Glomerular visceral epithelial cell (primary cell): ENCODE data around the gene ERBB2.
"Not testable (repeated sequence)": the region's sequence is repeated elsewhere in the genome, so short reads cannot be mapped to it uniquely, and the experiment has no call there.

Experiments
- DNase-seq: peaks from one replicate; pipeline ENCODE4 v3.0.0-alpha.2; 2016; ENCODE audit errors: extremely low spot score

Gene ERBB2

DNA sequence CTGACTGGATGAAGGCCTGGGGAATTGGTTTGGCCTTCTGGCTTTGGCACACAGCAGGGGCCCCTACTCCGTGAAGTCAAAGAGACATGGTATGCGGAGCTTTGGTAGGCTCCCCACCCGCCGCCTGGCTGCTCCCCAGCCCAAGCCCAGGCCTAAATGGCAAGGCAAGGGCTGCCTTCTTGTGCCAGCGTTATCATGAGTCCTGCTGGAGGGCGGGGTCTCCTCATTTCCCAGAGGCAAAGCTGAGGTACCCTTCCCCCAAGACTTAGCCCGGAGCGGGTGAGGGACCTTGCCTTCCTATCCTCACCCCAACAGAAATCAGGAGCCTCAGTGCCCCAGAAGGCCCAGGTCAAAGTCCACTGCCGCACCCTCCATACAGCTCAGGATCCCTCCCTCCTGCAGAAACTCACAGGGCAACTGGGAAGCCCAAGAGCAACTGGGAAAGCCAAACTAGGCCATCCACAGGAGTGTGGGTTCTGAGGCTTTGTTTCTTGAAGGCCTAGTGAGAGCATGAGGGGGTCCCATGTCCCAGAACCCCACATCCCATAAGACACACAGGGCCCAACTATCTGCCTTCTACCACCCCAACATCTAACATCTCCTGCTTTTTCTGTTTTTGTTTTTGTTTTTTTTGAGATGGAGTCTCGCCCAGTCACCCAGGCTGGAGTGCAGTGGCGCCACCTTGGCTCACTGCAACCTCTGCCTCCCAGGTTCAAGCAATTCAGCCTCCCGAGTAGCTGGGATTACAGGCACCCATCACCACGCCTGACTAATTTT, 21.3 kb upstream of the ERBB2 start:
- DNase-seq, result no peak

DNA sequence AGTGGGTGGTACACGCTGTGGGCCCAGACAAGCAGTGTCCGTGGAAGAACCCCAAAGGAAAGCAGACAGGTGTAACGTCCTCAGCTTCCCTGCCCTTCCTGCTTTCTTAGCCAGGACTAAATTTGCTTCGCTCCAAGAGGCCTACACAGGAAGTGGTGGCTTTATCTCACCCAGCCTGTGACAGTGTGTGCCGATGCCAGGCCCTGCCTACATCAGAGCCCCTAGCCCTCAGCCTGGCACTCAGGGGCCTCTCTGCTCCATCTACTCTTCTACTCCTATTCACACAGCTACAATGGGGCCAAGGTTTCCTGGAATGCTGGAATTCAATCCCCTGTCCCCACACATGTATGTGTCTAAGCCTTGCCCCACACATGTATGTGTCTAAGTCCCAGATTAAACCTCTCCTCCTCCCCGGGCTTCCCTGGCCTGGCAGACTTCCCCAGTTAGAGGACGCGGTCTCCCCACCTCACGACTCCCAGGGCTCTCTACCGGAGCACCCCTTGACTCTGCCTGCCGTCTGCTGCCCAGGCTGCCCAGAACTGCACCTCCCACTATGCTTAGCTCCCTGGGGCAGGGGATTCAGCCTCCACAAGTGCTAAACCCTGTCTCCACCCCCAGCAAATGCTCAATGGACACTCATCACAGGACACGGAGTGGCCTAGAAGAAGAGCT, 20.2 kb upstream of the ERBB2 start:
- no peak for DNase-seq

DNA sequence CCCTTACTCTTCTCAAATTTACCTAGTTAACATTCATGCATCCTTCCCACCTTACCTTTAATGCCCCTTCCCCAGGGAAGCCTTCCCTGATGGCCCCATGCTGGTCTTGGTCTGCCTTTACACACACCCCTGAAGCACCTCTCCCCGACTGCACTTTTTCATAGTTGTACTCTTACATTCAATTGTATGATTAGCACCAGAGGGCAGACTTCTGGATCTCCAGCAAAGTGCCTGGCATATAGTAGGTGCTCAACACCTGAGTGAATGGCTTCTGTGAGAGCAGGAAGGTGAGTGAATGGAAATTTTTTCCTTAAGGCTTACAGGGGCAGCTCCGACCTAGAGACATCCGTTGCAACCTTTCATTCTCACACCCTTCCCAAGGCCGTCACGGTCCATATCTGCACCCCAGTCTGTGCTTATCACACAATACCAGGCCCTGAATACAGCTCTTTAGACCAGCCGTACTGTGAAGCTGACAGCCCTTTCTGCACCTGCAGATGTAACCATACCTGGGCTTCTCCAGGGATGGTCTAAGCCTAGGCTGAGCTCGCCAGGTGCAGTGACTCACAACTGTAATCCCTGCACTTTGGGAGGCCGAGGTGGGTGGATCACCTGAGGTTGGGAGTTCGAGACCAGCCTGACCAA, 16.4 kb upstream of the ERBB2 start:
- no peak for DNase-seq

DNA sequence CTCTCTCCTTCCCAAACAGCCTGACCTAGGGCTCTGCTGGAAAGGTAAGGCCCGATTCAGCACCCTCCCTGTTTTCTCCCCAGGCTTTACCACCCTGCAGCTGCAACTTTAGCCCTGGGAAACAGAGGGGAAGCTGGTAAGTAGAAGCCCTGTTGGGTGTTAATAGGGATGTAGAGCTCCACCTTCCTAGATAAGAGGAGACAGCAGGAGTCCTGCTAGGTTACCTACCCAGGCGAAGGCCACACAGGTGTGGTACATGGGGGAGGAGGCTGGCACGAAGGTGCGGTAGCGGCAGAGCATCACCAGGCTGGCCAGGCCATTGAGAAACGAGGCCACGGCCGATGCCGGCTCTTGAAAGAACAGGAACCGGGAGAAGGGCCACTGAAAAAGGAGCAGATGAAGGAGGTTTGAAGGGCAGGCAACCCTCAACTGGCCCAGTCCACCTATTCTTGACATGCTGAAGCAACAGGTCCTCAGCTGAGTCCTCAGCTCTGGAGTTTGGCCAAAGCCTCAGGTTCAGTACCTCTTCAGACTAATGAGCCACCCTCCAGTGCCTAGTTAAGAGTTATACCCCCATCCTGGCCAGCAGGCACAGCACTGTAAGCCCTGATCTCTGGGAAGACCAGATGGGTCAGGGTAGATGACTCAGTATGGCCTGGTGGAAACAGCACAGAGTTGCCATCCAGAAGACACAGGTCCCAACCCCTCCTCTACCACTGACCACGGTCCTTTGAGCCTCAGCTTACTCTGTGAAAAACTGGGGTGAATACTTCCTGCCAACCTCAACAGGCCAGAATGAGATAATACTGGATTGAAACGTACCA, 15.3 kb upstream of the ERBB2 start:
- DNase-seq, result no peak

DNA sequence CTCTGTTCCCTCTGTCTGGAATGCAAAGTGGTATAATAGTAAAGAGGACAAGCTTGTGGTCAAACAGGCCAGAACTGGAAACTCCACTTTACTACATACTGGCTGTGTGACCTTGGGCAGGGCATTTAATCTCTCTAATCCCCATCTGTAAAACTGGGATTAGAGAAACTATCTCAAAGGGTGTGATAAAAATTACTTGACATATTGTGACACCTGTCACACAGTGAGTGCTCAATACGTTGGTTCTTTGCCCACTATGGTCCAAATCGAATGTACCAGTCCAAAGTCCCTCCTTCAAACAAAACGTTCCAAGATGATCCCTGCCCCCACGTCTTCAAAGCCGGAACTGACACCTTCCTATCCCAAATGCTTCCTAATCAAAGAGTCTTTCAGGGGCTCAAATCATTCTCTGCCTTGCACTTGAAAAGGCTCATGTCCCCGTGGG, 12.7 kb upstream of the ERBB2 start:
- no peak for DNase-seq

DNA sequence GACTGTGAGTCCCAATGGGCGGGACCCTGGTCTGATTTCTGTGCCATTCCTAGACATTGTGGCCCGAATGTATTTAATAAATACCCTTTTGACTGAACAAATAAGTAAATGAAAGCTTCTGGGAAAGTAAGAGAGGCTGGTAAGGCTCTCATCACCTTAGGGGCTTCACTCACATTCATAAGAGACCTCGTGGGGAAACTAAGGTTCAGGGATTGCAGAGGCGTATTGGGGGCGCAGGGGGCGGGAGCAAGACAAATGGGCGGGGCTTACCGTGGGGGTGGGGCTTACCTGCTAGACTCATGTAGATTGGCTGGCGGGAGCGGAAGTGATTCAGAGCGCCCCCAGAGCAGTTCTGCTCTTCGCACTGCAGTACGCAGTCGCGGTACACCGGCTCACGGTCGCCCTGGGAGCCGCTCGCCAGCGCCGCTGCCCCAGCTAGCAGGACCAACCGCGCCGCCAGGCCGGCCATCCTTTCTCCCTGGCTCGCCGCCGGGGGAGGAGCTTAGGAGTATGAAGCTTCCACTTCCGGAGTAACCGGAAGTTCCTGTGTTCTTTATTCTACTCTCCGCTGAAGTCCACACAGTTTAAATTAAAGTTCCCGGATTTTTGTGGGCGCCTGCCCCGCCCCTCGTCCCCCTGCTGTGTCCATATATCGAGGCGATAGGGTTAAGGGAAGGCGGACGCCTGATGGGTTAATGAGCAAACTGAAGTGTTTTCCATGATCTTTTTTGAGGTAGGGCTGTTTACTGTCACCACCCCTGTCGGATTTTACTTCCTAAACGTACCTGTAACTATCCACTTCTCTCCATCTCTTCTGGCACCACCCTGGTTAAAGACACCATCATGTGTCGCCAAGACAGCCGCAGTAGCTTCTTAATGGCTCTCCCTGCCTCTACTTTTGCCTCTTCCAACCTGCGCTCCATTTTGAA, 12.1 kb upstream of the ERBB2 start, which contains the start of gene PGAP3:
Gene PGAP3, minus strand, starts transcription at position 512 of the 929 bp plus-strand sequence. Its CDS starts 43 bp downstream, at position 469.
- DNase-seq, result peak; percentile 90

DNA sequence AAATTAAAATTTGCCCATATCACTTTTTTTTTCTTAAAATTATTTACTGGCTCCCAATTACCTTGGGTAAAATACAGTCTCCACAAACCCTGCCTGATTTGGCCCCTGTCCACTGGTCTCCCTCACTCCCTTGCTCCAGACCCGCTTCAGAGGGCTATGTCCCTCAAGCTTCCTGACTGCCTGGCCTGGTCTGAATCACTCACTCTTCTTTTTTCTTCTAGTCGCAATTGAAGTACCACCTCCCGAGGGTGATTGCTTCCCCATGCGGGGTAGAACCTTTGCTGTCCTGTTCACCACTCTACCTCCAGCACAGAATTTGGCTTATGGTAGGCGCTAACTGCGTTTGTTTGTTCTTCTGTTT, 11.4 kb upstream of the ERBB2 start:
- no peak for DNase-seq

DNA sequence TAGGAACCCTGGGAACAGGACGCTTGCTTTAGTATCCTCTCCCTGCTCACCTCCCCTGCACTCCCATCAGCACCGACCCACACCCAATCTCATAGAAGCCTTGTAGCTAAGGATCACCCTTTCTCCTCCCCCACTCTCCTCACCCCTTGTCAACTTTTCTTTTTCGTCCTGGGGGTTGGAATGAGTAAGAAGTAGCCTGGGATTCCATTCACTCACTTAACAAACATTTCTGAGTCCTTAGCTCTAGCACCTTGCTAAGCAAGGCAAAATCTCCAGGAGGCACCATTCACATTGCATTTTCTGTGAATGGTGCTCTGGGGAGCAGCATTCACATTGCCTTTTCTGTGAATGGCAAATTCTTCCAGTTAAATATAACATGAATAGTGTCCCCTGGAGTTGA, 10.9 kb upstream of the ERBB2 start:
- no peak for DNase-seq

DNA sequence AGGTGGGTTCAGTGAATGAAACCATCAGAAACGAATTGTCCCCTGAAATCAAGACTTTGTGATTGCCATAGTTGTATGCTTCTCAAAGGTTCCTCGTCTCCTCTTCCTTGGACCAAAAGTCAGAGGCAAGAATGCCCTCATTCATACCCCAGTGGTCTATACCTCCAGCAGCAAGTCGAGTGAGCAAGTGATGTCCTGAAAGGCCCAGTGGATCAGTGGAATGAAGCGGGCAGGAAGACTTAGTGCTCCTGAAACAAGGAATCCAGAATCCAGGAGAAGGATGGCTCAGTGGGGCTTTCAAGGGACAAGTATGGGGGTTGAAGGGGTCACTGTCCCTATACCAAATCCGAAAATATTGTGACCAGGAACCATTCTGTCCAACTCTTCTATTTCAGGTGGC, 5.3 kb upstream of the ERBB2 start:
- no peak for DNase-seq

DNA sequence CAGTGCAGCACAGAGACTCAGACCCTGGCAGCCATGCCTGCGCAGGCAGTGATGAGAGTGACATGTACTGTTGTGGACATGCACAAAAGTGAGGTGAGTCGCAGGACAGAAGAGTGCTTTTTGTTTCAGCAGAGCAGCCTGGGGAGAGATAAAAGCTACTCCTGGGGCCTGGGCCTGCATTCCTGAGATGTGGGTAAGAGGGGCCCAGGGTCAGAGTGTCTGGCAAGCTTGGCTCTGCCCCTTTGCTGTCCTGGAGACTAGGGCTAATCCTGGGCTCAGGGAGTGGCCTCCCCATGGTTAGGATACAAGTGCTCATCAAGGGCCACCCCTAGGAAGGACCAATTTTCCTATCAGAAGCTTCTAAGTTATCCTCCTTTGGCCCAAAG, 4.8 kb upstream of the ERBB2 start:
- DNase-seq, result peak; percentile 37

DNA sequence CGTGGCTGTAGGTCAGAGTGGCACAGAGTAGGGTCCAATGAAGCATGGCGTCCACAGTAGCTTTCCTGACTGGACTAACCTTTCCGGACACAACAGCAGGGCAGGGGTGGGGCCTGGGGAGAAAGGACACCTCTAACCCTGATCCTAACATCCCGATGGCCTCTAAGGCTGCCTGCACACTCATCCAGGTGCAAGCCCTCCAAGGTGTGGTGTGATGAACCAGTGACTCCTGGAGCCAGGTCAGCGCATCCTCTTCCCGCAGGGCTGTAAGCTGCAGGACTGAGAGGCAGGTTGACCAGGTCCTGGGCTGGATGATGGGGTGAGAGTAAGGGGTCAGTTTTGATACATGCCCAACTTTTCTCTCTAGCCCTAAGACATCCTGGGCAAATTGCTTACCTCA, 3.1 kb upstream of the ERBB2 start:
- DNase-seq, result no peak

DNA sequence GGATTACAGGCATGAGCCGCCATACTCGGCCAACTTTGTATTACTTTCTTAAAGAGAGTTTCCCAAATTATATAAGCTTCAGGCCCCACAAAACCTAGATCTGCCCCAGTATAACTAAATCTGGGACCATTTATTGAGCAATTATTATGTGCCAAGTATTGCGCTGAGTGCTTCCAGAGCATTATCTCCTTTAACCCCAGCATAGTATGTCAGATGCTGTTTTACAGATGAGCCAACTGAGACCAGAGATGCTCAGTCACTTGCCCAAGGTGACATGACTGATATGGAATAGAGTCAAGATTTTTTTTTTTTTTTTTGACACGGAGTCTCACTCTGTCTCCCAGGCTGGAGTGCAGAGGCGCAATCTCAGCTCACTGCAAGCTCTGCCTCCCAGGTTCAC, 1.9 kb upstream of the ERBB2 start:
- DNase-seq, result no peak

DNA sequence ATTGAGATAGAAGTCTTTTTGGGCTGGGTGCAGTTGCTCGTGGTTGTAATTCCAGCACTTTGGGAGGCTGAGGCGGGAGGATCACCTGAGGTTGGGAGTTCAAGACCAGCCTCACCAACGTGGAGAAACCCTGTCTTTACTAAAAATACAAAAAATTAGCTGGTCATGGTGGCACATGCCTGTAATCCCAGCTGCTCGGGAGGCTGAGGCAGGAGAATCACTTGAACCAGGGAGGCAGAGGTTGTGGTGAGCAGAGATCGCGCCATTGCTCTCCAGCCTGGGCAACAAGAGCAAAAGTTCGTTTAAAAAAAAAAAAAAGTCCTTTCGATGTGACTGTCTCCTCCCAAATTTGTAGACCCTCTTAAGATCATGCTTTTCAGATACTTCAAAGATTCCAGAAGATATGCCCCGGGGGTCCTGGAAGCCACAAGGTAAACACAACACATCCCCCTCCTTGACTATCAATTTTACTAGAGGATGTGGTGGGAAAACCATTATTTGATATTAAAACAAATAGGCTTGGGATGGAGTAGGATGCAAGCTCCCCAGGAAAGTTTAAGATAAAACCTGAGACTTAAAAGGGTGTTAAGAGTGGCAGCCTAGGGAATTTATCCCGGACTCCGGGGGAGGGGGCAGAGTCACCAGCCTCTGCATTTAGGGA, 577 bp upstream of the ERBB2 start:
- not testable (repeated sequence) for DNase-seq

DNA sequence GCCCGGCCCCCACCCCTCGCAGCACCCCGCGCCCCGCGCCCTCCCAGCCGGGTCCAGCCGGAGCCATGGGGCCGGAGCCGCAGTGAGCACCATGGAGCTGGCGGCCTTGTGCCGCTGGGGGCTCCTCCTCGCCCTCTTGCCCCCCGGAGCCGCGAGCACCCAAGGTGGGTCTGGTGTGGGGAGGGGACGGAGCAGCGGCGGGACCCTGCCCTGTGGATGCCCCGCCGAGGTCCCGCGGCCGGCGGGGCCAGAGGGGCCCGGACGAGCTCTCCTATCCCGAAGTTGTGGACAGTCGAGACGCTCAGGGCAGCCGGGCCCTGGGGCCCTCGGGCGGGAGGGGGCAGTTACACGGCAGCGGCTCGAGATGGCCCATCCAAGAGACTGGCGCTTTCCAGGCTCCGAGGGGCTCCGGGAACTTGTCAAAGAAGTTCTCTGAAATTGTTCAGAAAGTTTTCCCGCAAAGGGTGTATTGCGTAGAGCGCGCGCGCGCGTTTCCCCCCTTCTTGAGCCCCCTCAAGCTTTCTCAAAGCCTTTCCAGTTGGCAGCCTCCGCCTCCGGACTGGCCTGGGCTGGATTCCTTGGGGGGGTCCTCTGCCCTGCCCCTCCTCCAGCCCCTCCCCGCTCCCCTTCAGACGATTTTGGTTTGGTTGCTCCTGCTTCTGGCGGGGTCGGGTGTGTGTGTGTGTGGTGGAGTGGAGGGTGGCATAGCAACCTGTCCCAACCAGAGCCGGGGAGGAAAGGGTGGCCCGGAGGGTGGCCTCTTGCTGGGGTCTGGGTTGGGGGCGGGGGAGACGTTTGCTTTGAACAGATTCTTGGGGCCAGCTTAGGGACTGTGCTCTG, 504 bp downstream of the ERBB2 start:
- DNase-seq, result peak; percentile 25

DNA sequence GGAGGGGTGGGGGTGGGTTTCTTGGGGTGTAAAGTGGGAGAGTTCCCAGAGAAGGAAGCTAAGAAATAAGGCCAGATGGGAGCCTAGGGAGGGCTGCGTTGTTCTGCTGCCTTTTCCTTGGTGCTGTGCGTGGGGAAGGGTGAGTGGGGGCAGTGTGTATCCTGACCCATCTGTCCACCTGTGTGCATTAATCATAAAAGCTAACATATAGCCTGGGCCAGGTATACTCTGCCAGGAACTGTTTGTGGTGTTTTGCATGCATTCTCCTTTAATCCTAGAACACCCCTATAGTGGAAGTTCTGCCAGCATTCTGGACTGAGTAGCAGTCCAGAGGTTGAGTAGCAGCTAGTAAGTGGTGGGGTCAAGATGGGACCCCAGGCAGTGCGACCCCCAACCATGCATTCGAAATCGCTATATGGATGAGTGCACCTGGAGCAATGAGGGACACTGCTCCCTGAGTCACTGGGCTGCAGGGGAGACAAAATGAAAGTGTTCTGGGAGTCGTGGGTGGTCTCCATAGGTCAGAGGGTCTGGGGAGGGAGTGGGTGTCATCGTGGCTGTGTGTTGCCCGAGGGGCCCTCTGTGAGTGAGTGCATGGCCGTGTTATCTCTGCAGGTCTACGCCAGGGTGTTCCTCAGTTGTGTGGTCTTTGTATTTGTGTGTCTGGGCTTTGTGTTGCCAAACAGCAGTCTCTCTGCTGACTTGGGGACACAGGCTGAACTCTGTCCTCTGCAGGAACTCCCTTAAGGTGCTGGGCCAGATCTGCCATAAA, 1.3 kb downstream of the ERBB2 start:
- DNase-seq, result no peak

DNA sequence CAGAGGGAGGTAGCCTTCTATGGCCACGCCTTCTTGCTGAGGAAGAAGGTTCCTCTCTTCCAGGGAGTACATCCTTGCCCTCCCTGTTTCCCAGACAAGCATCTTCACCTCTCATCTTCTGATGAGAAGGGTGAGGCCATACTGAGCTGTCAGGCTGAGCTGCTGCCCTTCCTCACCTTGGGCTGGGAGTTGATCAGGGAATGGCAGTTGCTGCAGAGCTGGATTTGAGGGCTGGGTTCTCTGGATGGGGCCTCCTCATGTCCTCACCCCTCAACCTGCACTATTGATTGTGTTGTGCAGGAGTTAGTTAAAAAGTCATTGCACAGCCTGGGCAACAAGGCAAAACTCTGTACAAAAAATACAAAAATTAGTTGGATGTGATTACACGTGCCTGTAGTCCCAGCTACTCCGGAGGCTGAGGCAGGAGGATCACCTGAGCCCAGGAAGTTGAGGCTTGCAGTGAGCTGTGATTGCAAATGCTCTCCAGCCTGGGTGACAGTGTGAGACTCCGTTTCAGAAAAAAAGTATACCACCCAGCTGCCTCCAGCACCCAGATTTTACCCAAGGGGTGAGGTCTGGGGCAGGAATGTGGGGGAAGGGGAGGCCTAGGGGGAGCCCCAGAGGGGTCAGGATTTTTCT, 2.0 kb downstream of the ERBB2 start:
- DNase-seq, result no peak

DNA sequence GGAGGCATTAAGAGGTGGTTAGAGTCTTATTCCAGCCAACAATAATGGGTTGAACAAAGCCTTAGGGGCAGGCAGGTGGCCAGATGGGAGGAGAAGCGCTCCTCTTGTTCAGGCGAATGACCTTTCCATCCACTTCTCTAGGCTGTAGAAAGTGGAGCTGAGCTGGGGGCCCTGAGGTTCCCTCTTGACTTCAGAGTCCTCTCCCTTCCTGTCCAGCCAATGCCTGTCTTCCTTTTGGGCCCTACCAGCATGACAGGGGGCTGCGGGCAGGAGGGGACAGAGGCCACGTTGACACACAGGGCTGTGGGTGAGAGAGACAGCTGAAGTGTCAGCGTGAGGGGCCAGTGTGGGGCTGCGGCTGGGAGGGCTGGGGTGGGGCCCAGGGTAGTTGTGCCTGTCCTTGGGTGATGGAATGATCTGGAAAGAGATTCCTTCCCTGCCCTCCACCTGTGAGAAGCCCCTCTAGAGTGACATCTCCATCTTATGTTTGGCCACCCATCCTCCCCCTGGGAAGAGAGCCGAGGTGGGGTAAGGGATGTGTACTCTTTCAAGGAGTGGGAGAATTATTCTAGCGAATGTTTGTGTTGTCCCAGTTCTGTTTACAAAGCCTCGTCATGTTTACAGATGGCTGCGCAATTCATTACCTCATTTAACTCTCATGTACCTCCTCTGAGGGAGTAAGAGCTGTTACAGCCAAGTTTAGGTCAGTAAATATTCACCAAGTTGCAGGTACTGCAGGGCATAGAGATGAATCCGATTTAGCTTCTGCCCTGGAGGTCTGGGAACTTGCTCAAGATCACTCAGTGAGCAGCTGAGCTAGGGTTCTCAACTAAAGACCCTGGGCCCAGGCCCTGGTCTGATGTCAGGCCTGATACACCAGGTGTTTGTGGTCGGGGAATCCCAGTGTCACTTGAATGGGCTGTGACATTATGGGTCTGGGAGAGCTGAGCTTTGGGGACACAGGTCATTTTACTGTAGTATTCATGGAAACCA, 3.3 kb downstream of the ERBB2 start:
- DNase-seq, result no peak
